ENCODE results near the gene PLSCR5.

GRCh38 chr3:146577662-146578061, 27.5 kb downstream of the PLSCR5 start:
- TF ChIP-seq CTCF (IDR thresholded peaks at IDR 0.05; ENCODE audit: insufficient read depth, low read depth, low read length) (peak; percentile 24), EZH2 (IDR thresholded peaks at IDR 0.05; ENCODE audit: insufficient read depth, low read length) (no peak)
